ENCODE results near the gene TNP1. TPM values are rescaled to one million over a fixed set of nuclear protein-coding genes. Genes with fewer than 3 reads are reported as not detected.

Gene TNP1
- total RNA-seq, 6 experiments from 2014 or later = not detected

- TF ChIP-seq CTCF (IDR thresholded peaks at IDR 0.05) = no peak
- Mint-ChIP-seq H3K27me3 (ENCODE audit: insufficient read depth) (peaks cover 32% of the 10 kb centered on the region), H3K27ac (no peak overlapping the region), H3K9me3 (no peaks in the 10 kb centered on the region), H3K4me3 (no peak overlapping the region), H3K4me1 (ENCODE audit: low read depth) (no peaks in the 10 kb centered on the region), H3K36me3 (ENCODE audit: low read depth) (no peaks in the 10 kb centered on the region)
- DNase-seq = no peak
Measured at GRCh38 chr2:216870508-216871332, 10.9 kb upstream of the TNP1 start.

GRCh38 chr2:216866515-216867095 lies 6.7 kb upstream of the TNP1 start:
- Mint-ChIP-seq H3K9me3 (no peaks in the 10 kb centered on the region), H3K36me3 (ENCODE audit: low read depth) (no peaks in the 10 kb centered on the region), H3K4me3 (no peak overlapping the region), H3K4me1 (ENCODE audit: low read depth) (no peaks in the 10 kb centered on the region), H3K27me3 (ENCODE audit: insufficient read depth) (peaks cover 45% of the 10 kb centered on the region), H3K27ac (no peak overlapping the region)
- DNase-seq = no peak
- no peak for TF ChIP-seq CTCF (IDR thresholded peaks at IDR 0.05)

- H3K4me3 Mint-ChIP-seq = no peak overlapping the region
- no peak for DNase-seq
- H3K36me3 Mint-ChIP-seq (ENCODE audit: low read depth) = no peaks in the 10 kb centered on the region
- H3K27me3 Mint-ChIP-seq (ENCODE audit: insufficient read depth) = peaks cover 42% of the 10 kb centered on the region
- no peaks in the 10 kb centered on the region for H3K9me3 Mint-ChIP-seq
- H3K27ac Mint-ChIP-seq = no peak overlapping the region
- no peak for TF ChIP-seq CTCF (IDR thresholded peaks at IDR 0.05)
- H3K4me1 Mint-ChIP-seq (ENCODE audit: low read depth) = no peaks in the 10 kb centered on the region
Measured at GRCh38 chr2:216865658-216866057, 5.8 kb upstream of the TNP1 start.

- H3K27me3 Mint-ChIP-seq (ENCODE audit: insufficient read depth) = peaks cover 36% of the 10 kb centered on the region
- no peaks in the 10 kb centered on the region for H3K9me3 Mint-ChIP-seq
- H3K4me3 Mint-ChIP-seq = no peak overlapping the region
- peaks cover 7% of the 10 kb centered on the region for H3K4me1 Mint-ChIP-seq (ENCODE audit: low read depth)
- no peaks in the 10 kb centered on the region for H3K36me3 Mint-ChIP-seq (ENCODE audit: low read depth)
- no peak for DNase-seq
- TF ChIP-seq CTCF (IDR thresholded peaks at IDR 0.05) = no peak
- H3K27ac Mint-ChIP-seq = no peak overlapping the region
Measured at GRCh38 chr2:216863946-216864345, 4.1 kb upstream of the TNP1 start.

GRCh38 chr2:216862628-216863398 lies 2.9 kb upstream of the TNP1 start:
- Mint-ChIP-seq H3K36me3 (ENCODE audit: low read depth) (no peaks in the 10 kb centered on the region), H3K4me3 (no peak overlapping the region), H3K27me3 (ENCODE audit: insufficient read depth) (peaks cover 28% of the 10 kb centered on the region), H3K4me1 (ENCODE audit: low read depth) (peaks cover 18% of the 10 kb centered on the region), H3K9me3 (no peaks in the 10 kb centered on the region), H3K27ac (no peak overlapping the region)
- TF ChIP-seq CTCF (IDR thresholded peaks at IDR 0.05) = no peak
- no peak for DNase-seq
